GM10266 (cell line): ENCODE data around the gene SORCS2.

Experiments used
- DNase-seq: peaks from one replicate; pipeline ENCODE4 v3.0.0; 2012; ENCODE audit errors: extremely low spot score
- CTCF ChIP-seq: IDR thresholded peaks from 2 replicates; pipeline ENCODE4 v1.5.1; 2012; ENCODE audit warnings: mild to moderate bottlenecking, low read depth; ENCODE audit not compliant: control insufficient read depth, insufficient read depth; ENCODE audit errors: missing control alignments

Gene SORCS2

GRCh38 chr4:7458477-7458876, 266.1 kb downstream of the SORCS2 start:
- TF ChIP-seq CTCF, result no peak
- no peak for DNase-seq

GRCh38 chr4:7459471-7459870, 267.1 kb downstream of the SORCS2 start:
- no peak for DNase-seq
- no peak for TF ChIP-seq CTCF

- DNase-seq, result no peak
- TF ChIP-seq CTCF, result no peak
These were observed 268.2 kb downstream of the SORCS2 start for GRCh38 chr4:7460566-7460965.

GRCh38 chr4:7461230-7461629, 268.9 kb downstream of the SORCS2 start:
- no peak for DNase-seq
- TF ChIP-seq CTCF, result no peak

- no peak for TF ChIP-seq CTCF
- no peak for DNase-seq
These were observed 270.2 kb downstream of the SORCS2 start for GRCh38 chr4:7462509-7462971.

GRCh38 chr4:7463566-7464258, 271.4 kb downstream of the SORCS2 start:
- no peak for TF ChIP-seq CTCF
- DNase-seq, result no peak

GRCh38 chr4:7464259-7464655, 271.9 kb downstream of the SORCS2 start:
- no peak for TF ChIP-seq CTCF
- DNase-seq, result no peak
